Activated effector memory CD4-positive, alpha-beta T cell treated with anti-CD3 and anti-CD28 coated beads, Interleukin-2, amount 50 U/mL, for 16 hours (primary cell): ENCODE data around the gene MYBPHL.
"Not testable (repeated sequence)": the region's sequence is repeated elsewhere in the genome, so short reads cannot be mapped to it uniquely, and the experiment has no call there.

Experiments
- DNase-seq: peaks from one replicate; pipeline ENCODE4 v3.0.0-alpha.2; 2020

The MYBPHL gene

GRCh38 chr1:109306832-109307273 is at the start of gene MYBPHL:
Gene MYBPHL, minus strand, starts transcription at chr1:109307011. Its CDS starts 20 bp downstream, at chr1:109306991.
- no peak for DNase-seq

GRCh38 chr1:109356505-109356904 is 49.7 kb upstream of the MYBPHL start:
- DNase-seq, result no peak

- DNase-seq, result no peak
Observed at GRCh38 chr1:109354929-109355328, 48.1 kb upstream of the MYBPHL start.

GRCh38 chr1:109351457-109351856 is 44.6 kb upstream of the MYBPHL start:
- DNase-seq, result no peak

- DNase-seq, result no peak
Observed at GRCh38 chr1:109350655-109351054, 43.8 kb upstream of the MYBPHL start.

- DNase-seq, result no peak
Observed at GRCh38 chr1:109350182-109350581, 43.4 kb upstream of the MYBPHL start.

- DNase-seq, result no peak
Observed at GRCh38 chr1:109347511-109347910, 40.7 kb upstream of the MYBPHL start.

- DNase-seq, result no peak
Observed at GRCh38 chr1:109341944-109342930, 35.4 kb upstream of the MYBPHL start.

GRCh38 chr1:109338608-109339007 is 31.8 kb upstream of the MYBPHL start:
- DNase-seq, result no peak

GRCh38 chr1:109338091-109338490 is 31.3 kb upstream of the MYBPHL start:
- DNase-seq, result no peak

- DNase-seq, result no peak
Observed at GRCh38 chr1:109335091-109335490, 28.3 kb upstream of the MYBPHL start.

GRCh38 chr1:109331113-109331512 is 24.3 kb upstream of the MYBPHL start:
- no peak for DNase-seq

- DNase-seq, result no peak
Observed at GRCh38 chr1:109327285-109327684, 20.5 kb upstream of the MYBPHL start.

GRCh38 chr1:109322974-109323373 is 16.2 kb upstream of the MYBPHL start:
- no peak for DNase-seq

- no peak for DNase-seq
Observed at GRCh38 chr1:109319114-109319513, 12.3 kb upstream of the MYBPHL start.

GRCh38 chr1:109316506-109316905 is 9.7 kb upstream of the MYBPHL start:
- DNase-seq, result no peak

GRCh38 chr1:109315288-109315687 is 8.5 kb upstream of the MYBPHL start:
- no peak for DNase-seq

GRCh38 chr1:109314795-109315194 is 8.0 kb upstream of the MYBPHL start:
- DNase-seq, result no peak

- DNase-seq, result no peak
Observed at GRCh38 chr1:109312978-109313775, 6.4 kb upstream of the MYBPHL start.

- DNase-seq, result no peak
Observed at GRCh38 chr1:109312246-109312645, 5.4 kb upstream of the MYBPHL start.

GRCh38 chr1:109309347-109309746 is 2.5 kb upstream of the MYBPHL start:
- no peak for DNase-seq

- DNase-seq, result no peak
Observed at GRCh38 chr1:109307274-109308021, 637 bp upstream of the MYBPHL start.

GRCh38 chr1:109305991-109306390 is 820 bp downstream of the MYBPHL start:
- not testable (repeated sequence) for DNase-seq
